GM12878 (cell line): Measurements from ENCODE around the gene AKAP13. TPM values are rescaled to one million over a fixed set of nuclear protein-coding genes. Genes with fewer than 3 reads are reported as not detected.

Experiments
- ATAC-seq: fragments of 200-7000 bp; cut with Tn5 transposase; 3 replicates; pipeline ENCODE4 v1.9.1; 2020; ENCODE audit warnings: mild to moderate bottlenecking, moderate library complexity
- BruUV-seq: library from RNA; stranded (reverse); fragments of 400-500 nt; replicated peaks from 2 replicates; lab custom pipeline; 2021; lab: Mats Ljungman, UMichigan
- CTCF ChIA-PET: fragments of 300-600 bp; sonication (Branson Sonifier 250); formaldehyde crosslinking; extraction: SDS; loops from one replicate; lab custom pipeline; 2021; ENCODE audit warnings: inconsistent platforms; lab: Yijun Ruan, JAX
- POLR2A ChIA-PET: fragments of 350-600 bp; formaldehyde crosslinking; extraction: SDS; loops from one replicate; lab custom pipeline; 2021; ENCODE audit warnings: inconsistent platforms; lab: Charles Lee
- RAD21 ChIA-PET: fragments of 300-600 bp; sonication (Branson Sonifier 250); formaldehyde crosslinking; loops from one replicate; lab custom pipeline; 2023; ENCODE audit warnings: antibody characterized with exemption; ENCODE audit not compliant: unreplicated experiment; lab: Charles Lee
- SMC1A ChIA-PET: fragments of 300-600 bp; sonication (Branson Sonifier 250); formaldehyde crosslinking; loops from one replicate; lab custom pipeline; 2023; ENCODE audit not compliant: unreplicated experiment, uncharacterized antibody; lab: Charles Lee
- DNase-seq: peaks from one replicate; pipeline ENCODE4 v3.0.0-alpha.2; 2011; ENCODE audit warnings: low read depth, low spot score
- FAIRE-seq: peaks from 3 replicates; lab custom pipeline; 2011; peaks lifted over from hg19 to GRCh38; lab: Jason Lieb, UNC
- H2AFZ ChIP-seq: 2 replicates; pipeline ENCODE4 v1.6.0; 2011; ENCODE audit warnings: low read depth, low read length, control low read depth; ENCODE audit not compliant: control insufficient read depth
- H3K27ac ChIP-seq: 2 replicates; pipeline ENCODE4 v1.5.1; 2011; ENCODE audit warnings: control low read depth; ENCODE audit not compliant: control insufficient read depth, insufficient read depth
- H3K27me3 ChIP-seq, 2 experiments: replicated peaks in 1 of 2; 2 replicates each; pipeline versions ENCODE4 v1.6.0 to v1.6.1; 2011; ENCODE audit warnings: low read length in 1 of 2; ENCODE audit not compliant: control insufficient read depth in 2 of 2, insufficient read depth in 2 of 2
- H3K36me3 ChIP-seq, 2 experiments: 2 replicates each; pipeline ENCODE4 v1.5.1; 2011; ENCODE audit warnings: low read length in 1 of 2; ENCODE audit not compliant: control insufficient read depth in 2 of 2, insufficient read depth in 2 of 2
- H3K4me1 ChIP-seq: 2 replicates; pipeline ENCODE4 v1.6.1; 2011; ENCODE audit warnings: mild to moderate bottlenecking, low read length, moderate library complexity, mixed read lengths; ENCODE audit not compliant: control insufficient read depth, insufficient read depth
- H3K4me2 ChIP-seq: 2 replicates; pipeline ENCODE4 v1.6.0; 2011; ENCODE audit warnings: control low read depth; ENCODE audit not compliant: control insufficient read depth, insufficient read depth
- H3K4me3 ChIP-seq: fragments of 200-600 bp; sonication (generic); 2 replicates; pipeline ENCODE4 v1.5.1; 2016
- H3K79me2 ChIP-seq: 2 replicates; pipeline ENCODE4 v1.6.0; 2011; ENCODE audit warnings: low read length; ENCODE audit not compliant: control insufficient read depth, insufficient read depth
- H3K9ac ChIP-seq: 2 replicates; pipeline ENCODE4 v1.8.0; 2011; ENCODE audit warnings: low read length, control low read depth, mixed read lengths; ENCODE audit not compliant: control insufficient read depth, insufficient read depth
- H3K9me3 ChIP-seq: replicated peaks from 3 replicates; pipeline ENCODE4 v1.5.1; 2011; ENCODE audit warnings: mild to moderate bottlenecking, low read length; ENCODE audit not compliant: control insufficient read depth, insufficient read depth
- H4K20me1 ChIP-seq: 2 replicates; pipeline ENCODE4 v1.6.0; 2011; ENCODE audit not compliant: control insufficient read depth, insufficient read depth
- BMI1 ChIP-seq: fragments of 450-650 bp; IDR thresholded peaks from 2 replicates; pipeline ENCODE4 v1.6.1; 2016; ENCODE audit warnings: mild to moderate bottlenecking, moderate library complexity, borderline replicate concordance
- BRCA1 ChIP-seq: IDR thresholded peaks from 2 replicates; pipeline ENCODE4 v1.6.1; 2011; ENCODE audit warnings: low read depth, low read length, improper control_type of control experiment
- CEBPB ChIP-seq, 2 experiments: fragments of 150-350 bp in 1 of 2; IDR thresholded peaks; 2 replicates each; pipeline ENCODE4 v1.6.1; 2012 to 2014; ENCODE audit warnings: low read depth in 2 of 2, low read length in 2 of 2, borderline replicate concordance in 1 of 2, inconsistent platforms in 1 of 2
- EED ChIP-seq: sonication (generic); IDR thresholded peaks from 2 replicates; pipeline ENCODE4 v1.6.1; 2016; ENCODE audit warnings: antibody characterized with exemption, low read depth
- FOXK2 ChIP-seq: fragments of 450-650 bp; IDR thresholded peaks from 2 replicates; pipeline ENCODE4 v1.6.1; 2017; ENCODE audit warnings: mild to moderate bottlenecking, moderate library complexity
- KLF5 ChIP-seq: fragments of 450-650 bp; IDR thresholded peaks from 2 replicates; pipeline ENCODE4 v1.6.1; 2014; ENCODE audit warnings: mild to moderate bottlenecking; ENCODE audit not compliant: partially characterized antibody
- MEF2B ChIP-seq: fragments of 450-650 bp; IDR thresholded peaks from 2 replicates; pipeline ENCODE4 v1.6.1; 2018; ENCODE audit warnings: mild to moderate bottlenecking, moderate library complexity; ENCODE audit not compliant: partially characterized antibody, poor library complexity, severe bottlenecking
- NFYB ChIP-seq: IDR thresholded peaks from 2 replicates; pipeline ENCODE4 v1.6.1; 2011; ENCODE audit warnings: low read depth, mild to moderate bottlenecking, low read length, improper control_type of control experiment, moderate library complexity; ENCODE audit not compliant: insufficient read depth
- POLR2AphosphoS2 ChIP-seq: IDR thresholded peaks from 2 replicates; pipeline ENCODE4 v1.6.1; 2011; ENCODE audit warnings: low read depth, mild to moderate bottlenecking, low read length, improper control_type of control experiment, moderate library complexity
- SIN3A ChIP-seq: IDR thresholded peaks from 2 replicates; pipeline ENCODE4 v1.6.1; 2012; ENCODE audit warnings: low read depth, low read length, improper control_type of control experiment
- SMC3 ChIP-seq: IDR thresholded peaks from 2 replicates; pipeline ENCODE4 v1.6.1; 2011; ENCODE audit warnings: low read length, improper control_type of control experiment, borderline replicate concordance
- SPI1 ChIP-seq: IDR thresholded peaks from 2 replicates; pipeline ENCODE4 v1.6.1; 2011; ENCODE audit warnings: low read depth, mild to moderate bottlenecking, low read length, moderate library complexity, borderline replicate concordance; ENCODE audit not compliant: insufficient read depth
- STAT1 ChIP-seq: fragments of 450-650 bp; conservative IDR thresholded peaks from 2 replicates; pipeline ENCODE4 v1.6.1; 2014; ENCODE audit warnings: antibody characterized with exemption, mild to moderate bottlenecking
- TARDBP ChIP-seq: IDR thresholded peaks from 2 replicates; pipeline ENCODE4 v1.6.1; 2016; ENCODE audit warnings: borderline replicate concordance
- ZNF622 ChIP-seq: fragments of 450-650 bp; IDR thresholded peaks from 2 replicates; pipeline ENCODE4 v1.6.1; 2017; ENCODE audit warnings: mild to moderate bottlenecking, inconsistent platforms
- ZSCAN29 ChIP-seq: fragments of 450-650 bp; IDR thresholded peaks from 2 replicates; pipeline ENCODE4 v1.6.1; 2017; ENCODE audit warnings: mild to moderate bottlenecking, moderate library complexity
- in situ Hi-C: fragments of 300-500 bp; cut with MboI; formaldehyde crosslinking; loops from 9 replicates; pipeline ENCODE4 v1.14.3; 2018; ENCODE audit warnings: mixed read lengths
- intact Hi-C: fragments of 100-400 bp; cut with micrococcal nuclease; formaldehyde crosslinking; loops from one replicate; pipeline ENCODE4 v1.14.2; 2022; ENCODE audit not compliant: unreplicated experiment
- polyA plus RNA-seq, 11 experiments: library from polyadenylated mRNA; depleted of rRNA in 4 of 11; unstranded in 6 of 11; stranded (reverse) in 5 of 11; fragments of >200 nt; fragmentation: Nextera tagmentation in 4 of 11; fragmentation: Illumina TruSeq in 1 of 11; extraction: Ambion mirVana in 4 of 11; extraction: Trizol in 1 of 11; gene quantifications; 1 replicate in 1 of 11; 2 replicates in 10 of 11; pipeline versions ENCODE4 v1.2.1 to v1.2.3, GENCODE V29; 2011 to 2016; ENCODE audit warnings: inconsistent platforms in 2 of 11, missing spikeins in 2 of 11, low read depth in 1 of 11
- total RNA-seq, 4 experiments: library from RNA; depleted of rRNA in 3 of 4; stranded (reverse); fragments of >200 nt in 3 of 4; fragmentation: Illumina TruSeq in 1 of 4; extraction: Trizol in 1 of 4; gene quantifications; 2 replicates each; pipeline versions ENCODE4 v1.2.1 to v1.2.3, GENCODE V29; 2013 to 2021
- TF ChIP-seq, protein P1 (sequence below), 3 experiments: IDR thresholded peaks in 2 of 3; conservative IDR thresholded peaks in 1 of 3; 2 replicates each; pipeline ENCODE4 v1.5.1; 2011; ENCODE audit warnings: low read depth in 3 of 3, low read length in 3 of 3, mild to moderate bottlenecking in 3 of 3, control low read depth in 2 of 3, moderate library complexity in 2 of 3, inconsistent platforms in 1 of 3, mixed read lengths in 1 of 3; ENCODE audit not compliant: control insufficient read depth in 2 of 3, insufficient read depth in 1 of 3; ENCODE audit errors: extremely low read depth in 1 of 3

The AKAP13 gene
- total and polyA plus RNA-seq, 10 of the 15 experiments (the other 5 are each of a cell fraction or from before 2014, with no cell fraction given) = 14.4 to 74.9 (median 55.1) TPM

DNA sequence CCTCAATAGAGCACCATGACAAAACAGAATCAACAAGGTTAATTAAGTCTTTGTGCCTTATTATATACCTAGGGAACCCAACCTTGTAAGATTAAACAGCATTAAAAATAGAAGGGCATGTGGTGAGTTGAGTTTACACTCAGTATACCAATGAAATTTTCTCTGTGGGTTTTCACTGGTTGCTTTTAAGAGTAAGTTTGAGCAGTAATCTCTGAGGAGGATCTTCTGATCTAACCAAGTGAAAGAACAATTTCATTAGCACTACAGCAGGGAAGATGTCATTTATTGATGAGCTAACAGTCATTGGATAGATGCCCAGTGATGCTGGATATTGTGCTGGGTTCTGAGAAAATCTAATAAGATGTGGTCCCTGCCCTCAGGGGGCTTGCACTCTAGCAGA is 26.9 kb upstream of the AKAP13 start:
- H3K27ac ChIP-seq = no peak overlapping the region
- H3K79me2 ChIP-seq = no peaks in the 10 kb centered on the region
- in situ Hi-C loops = no loop called here
- ChIA-PET SMC1A (interaction anchor here (0.6 to 0.7 kb wide), 2 partner anchors 14 to 15 kb away, joined by 3 read pairs; no protein-coding TSS in a partner anchor), RAD21 (interaction anchor here (0.7 to 1.0 kb wide), 2 partner anchors 8 to 23 kb away, joined by 3 read pairs; no protein-coding TSS in a partner anchor), POLR2A (no interaction called here), CTCF (interaction anchor here (1.4 kb wide), 1 partner anchor 23 kb away, joined by 3 read pairs; no protein-coding TSS in a partner anchor)
- DNase-seq (no peak), ATAC-seq (no peak; the same call in 2 of the 3 replicates), FAIRE-seq (no peak)
- H3K4me1 ChIP-seq = peaks cover 8% of the 10 kb centered on the region
- TF ChIP-seq POLR2AphosphoS2 (no peak), BRCA1 (no peak), FOXK2 (no peak), BMI1 (no peak), ZSCAN29 (no peak), NFYB (no peak), TARDBP (no peak), SIN3A (no peak), EED (no peak), ZNF622 (no peak), MEF2B (no peak), SMC3 (no peak), KLF5 (no peak), STAT1 (no peak), SPI1 (no peak), CEBPB (IDR thresholded peaks at IDR 0.05; ENCODE audit: borderline replicate concordance in 1 of 2, low read depth in 2 of 2, low read length in 2 of 2) (no peak)
- TF ChIP-seq, protein P1, sequence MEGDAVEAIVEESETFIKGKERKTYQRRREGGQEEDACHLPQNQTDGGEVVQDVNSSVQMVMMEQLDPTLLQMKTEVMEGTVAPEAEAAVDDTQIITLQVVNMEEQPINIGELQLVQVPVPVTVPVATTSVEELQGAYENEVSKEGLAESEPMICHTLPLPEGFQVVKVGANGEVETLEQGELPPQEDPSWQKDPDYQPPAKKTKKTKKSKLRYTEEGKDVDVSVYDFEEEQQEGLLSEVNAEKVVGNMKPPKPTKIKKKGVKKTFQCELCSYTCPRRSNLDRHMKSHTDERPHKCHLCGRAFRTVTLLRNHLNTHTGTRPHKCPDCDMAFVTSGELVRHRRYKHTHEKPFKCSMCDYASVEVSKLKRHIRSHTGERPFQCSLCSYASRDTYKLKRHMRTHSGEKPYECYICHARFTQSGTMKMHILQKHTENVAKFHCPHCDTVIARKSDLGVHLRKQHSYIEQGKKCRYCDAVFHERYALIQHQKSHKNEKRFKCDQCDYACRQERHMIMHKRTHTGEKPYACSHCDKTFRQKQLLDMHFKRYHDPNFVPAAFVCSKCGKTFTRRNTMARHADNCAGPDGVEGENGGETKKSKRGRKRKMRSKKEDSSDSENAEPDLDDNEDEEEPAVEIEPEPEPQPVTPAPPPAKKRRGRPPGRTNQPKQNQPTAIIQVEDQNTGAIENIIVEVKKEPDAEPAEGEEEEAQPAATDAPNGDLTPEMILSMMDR (IDR thresholded peaks at IDR 0.05 in 2 of 3, conservative IDR thresholded peaks at IDR 0.05 in 1 of 3; ENCODE audit: control insufficient read depth in 2 of 3, extremely low read depth in 1 of 3, insufficient read depth in 1 of 3, low read depth in 3 of 3, low read length in 3 of 3) = no peak
- H4K20me1 ChIP-seq = no peaks in the 10 kb centered on the region
- H3K4me2 ChIP-seq = no peak overlapping the region
- no TSS peak for BruUV-seq
- H3K4me3 ChIP-seq = no peak overlapping the region
- H3K9me3 ChIP-seq = no peaks in the 10 kb centered on the region
- intact Hi-C loops = no loop called here
- no peaks in the 10 kb centered on the region for H3K36me3 ChIP-seq
- H3K9ac ChIP-seq = no peak overlapping the region
- H3K27me3 ChIP-seq = no peaks in the 10 kb centered on the region; a peak in 1 of 4 replicates
- H2AFZ ChIP-seq = no peak overlapping the region
